Measurements from ENCODE around the gene NFYC. TPM values are rescaled to one million over a fixed set of nuclear protein-coding genes. Genes with fewer than 3 reads are reported as not detected.

NFYC gene
- total and polyA plus RNA-seq, 2 of the 8 experiments (the other 6 are each of a cell fraction or from before 2014, with no cell fraction given): 54.1 to 124 TPM

- TF ChIP-seq TCF12 (IDR thresholded peaks at IDR 0.05; ENCODE audit: low read depth, low read length): no peak
- no peak for TF ChIP-seq SP2 (IDR thresholded peaks at IDR 0.05; ENCODE audit: low read length)
- no peak for TF ChIP-seq USF2 (IDR thresholded peaks at IDR 0.05; ENCODE audit: low read length)
- TF ChIP-seq SIX5 (IDR thresholded peaks at IDR 0.05; ENCODE audit: low read depth, low read length): no peak
- no peak; a peak in 1 of 3 replicates for TF ChIP-seq POLR2A (IDR thresholded peaks at IDR 0.05; ENCODE audit: control extremely low read depth in 1 of 2, low read depth in 2 of 2, low read length in 2 of 2)
- no peak for TF ChIP-seq RFX5 (IDR thresholded peaks at IDR 0.05; ENCODE audit: borderline replicate concordance, low read depth, low read length)
These were observed 18.3 kb downstream of the NFYC start (continued) for GRCh38 chr1:40709802-40710278.
